SU-DHL-6 (cell line): ENCODE results near the gene TRIM54.

Experiments
- H2AFZ ChIP-seq: fragments of 200-600 bp; sonication (generic); 2 replicates; pipeline ENCODE4 v1.6.1; 2014; ENCODE audit warnings: low read depth, mild to moderate bottlenecking, moderate library complexity, mixed read lengths, antibody characterized with exemption, low read length; ENCODE audit not compliant: severe bottlenecking
- H3F3A ChIP-seq: fragments of 200-600 bp; shearing (Covaris generic); 2 replicates; pipeline ENCODE4 v1.6.0; 2016; ENCODE audit warnings: antibody characterized with exemption, mild to moderate bottlenecking; ENCODE audit not compliant: insufficient read depth
- H3K27ac ChIP-seq: fragments of 200-600 bp; sonication (generic); 2 replicates; pipeline ENCODE4 v1.5.1; 2016; ENCODE audit warnings: low read depth, mild to moderate bottlenecking, low read length, moderate library complexity, mixed read lengths
- H3K27me3 ChIP-seq: fragments of 200-600 bp; sonication (generic), shearing (Covaris generic); 2 replicates; pipeline ENCODE4 v1.6.0; 2014; ENCODE audit warnings: mild to moderate bottlenecking, low read length
- H3K36me3 ChIP-seq: fragments of 200-600 bp; sonication (generic); 2 replicates; pipeline ENCODE4 v1.6.1; 2014; ENCODE audit warnings: mild to moderate bottlenecking, low read length, mixed read lengths
- H3K4me2 ChIP-seq: fragments of 300-600, 200-600 bp; shearing (Covaris generic), sonication (generic); 2 replicates; pipeline ENCODE4 v1.6.0; 2014; ENCODE audit warnings: low read length, low read depth, mild to moderate bottlenecking; ENCODE audit not compliant: poor library complexity, severe bottlenecking
- H3K4me3 ChIP-seq: fragments of 200-600 bp; sonication (generic); 2 replicates; pipeline ENCODE4 v1.5.1; 2014; ENCODE audit warnings: antibody characterized with exemption, low read length, mild to moderate bottlenecking, mixed read lengths; ENCODE audit not compliant: insufficient read depth, poor library complexity, severe bottlenecking
- H3K79me2 ChIP-seq: fragments of 200-600 bp; sonication (generic); 2 replicates; pipeline ENCODE4 v1.6.1; 2014; ENCODE audit warnings: mild to moderate bottlenecking, low read length, moderate library complexity; ENCODE audit not compliant: insufficient read depth
- H3K9ac ChIP-seq: fragments of 200-600 bp; sonication (generic); 2 replicates; pipeline ENCODE4 v1.7.0; 2014; ENCODE audit warnings: mild to moderate bottlenecking, low read length
- H3K9me2 ChIP-seq: fragments of 200-600 bp; sonication (generic); replicated peaks from 2 replicates; pipeline ENCODE4 v1.6.1; 2014; ENCODE audit warnings: low read length; ENCODE audit not compliant: insufficient read depth
- H3K9me3 ChIP-seq: fragments of 200-600 bp; sonication (generic); 2 replicates; pipeline ENCODE4 v1.6.1; 2014; ENCODE audit warnings: low read length, mixed read lengths; ENCODE audit not compliant: insufficient read depth
- H4K20me1 ChIP-seq: fragments of 200-600 bp; sonication (generic); 2 replicates; pipeline ENCODE4 v1.6.1; 2014; ENCODE audit warnings: low read depth, mild to moderate bottlenecking, antibody characterized with exemption, low read length, moderate library complexity, mixed read lengths
- EZH2phosphoT487 ChIP-seq: fragments of 200-600 bp; sonication (generic), shearing (Covaris generic); conservative IDR thresholded peaks from 2 replicates; pipeline ENCODE4 v1.6.1; 2018; ENCODE audit warnings: mild to moderate bottlenecking, antibody characterized with exemption, low read length, moderate library complexity, mixed read lengths
- TF ChIP-seq, protein P1 (sequence below): fragments of 200-600 bp; sonication (generic); IDR thresholded peaks from one replicate; pipeline ENCODE4 v1.5.1; 2017; ENCODE audit warnings: antibody characterized with exemption, mild to moderate bottlenecking, low read length, moderate library complexity; ENCODE audit not compliant: insufficient read depth, poor library complexity, severe bottlenecking

Gene TRIM54

GRCh38 chr2:27303093-27304025 is 21.1 kb downstream of the TRIM54 start:
- Histone ChIP-seq H3K9me2 (no peaks in the 10 kb centered on the region), H3K27me3 (peaks cover 3% of the 10 kb centered on the region; the same call in 1 of the 2 replicates), H3K4me2 (peak overlapping the region; percentile 57), H3F3A (no peaks in the 10 kb centered on the region), H3K79me2 (no peaks in the 10 kb centered on the region), H3K9ac (peak overlapping the region; percentile 23; the same call in 1 of the 2 replicates), H4K20me1 (no peaks in the 10 kb centered on the region), H3K27ac (no peak overlapping the region), H3K9me3 (no peaks in the 10 kb centered on the region), H3K36me3 (no peaks in the 10 kb centered on the region), H3K4me3 (peak overlapping the region; percentile 26), H2AFZ (peak overlapping the region; percentile 91)
- TF ChIP-seq EZH2phosphoT487 = no peak
- TF ChIP-seq, protein P1, sequence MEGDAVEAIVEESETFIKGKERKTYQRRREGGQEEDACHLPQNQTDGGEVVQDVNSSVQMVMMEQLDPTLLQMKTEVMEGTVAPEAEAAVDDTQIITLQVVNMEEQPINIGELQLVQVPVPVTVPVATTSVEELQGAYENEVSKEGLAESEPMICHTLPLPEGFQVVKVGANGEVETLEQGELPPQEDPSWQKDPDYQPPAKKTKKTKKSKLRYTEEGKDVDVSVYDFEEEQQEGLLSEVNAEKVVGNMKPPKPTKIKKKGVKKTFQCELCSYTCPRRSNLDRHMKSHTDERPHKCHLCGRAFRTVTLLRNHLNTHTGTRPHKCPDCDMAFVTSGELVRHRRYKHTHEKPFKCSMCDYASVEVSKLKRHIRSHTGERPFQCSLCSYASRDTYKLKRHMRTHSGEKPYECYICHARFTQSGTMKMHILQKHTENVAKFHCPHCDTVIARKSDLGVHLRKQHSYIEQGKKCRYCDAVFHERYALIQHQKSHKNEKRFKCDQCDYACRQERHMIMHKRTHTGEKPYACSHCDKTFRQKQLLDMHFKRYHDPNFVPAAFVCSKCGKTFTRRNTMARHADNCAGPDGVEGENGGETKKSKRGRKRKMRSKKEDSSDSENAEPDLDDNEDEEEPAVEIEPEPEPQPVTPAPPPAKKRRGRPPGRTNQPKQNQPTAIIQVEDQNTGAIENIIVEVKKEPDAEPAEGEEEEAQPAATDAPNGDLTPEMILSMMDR = peak; percentile 83

DNA sequence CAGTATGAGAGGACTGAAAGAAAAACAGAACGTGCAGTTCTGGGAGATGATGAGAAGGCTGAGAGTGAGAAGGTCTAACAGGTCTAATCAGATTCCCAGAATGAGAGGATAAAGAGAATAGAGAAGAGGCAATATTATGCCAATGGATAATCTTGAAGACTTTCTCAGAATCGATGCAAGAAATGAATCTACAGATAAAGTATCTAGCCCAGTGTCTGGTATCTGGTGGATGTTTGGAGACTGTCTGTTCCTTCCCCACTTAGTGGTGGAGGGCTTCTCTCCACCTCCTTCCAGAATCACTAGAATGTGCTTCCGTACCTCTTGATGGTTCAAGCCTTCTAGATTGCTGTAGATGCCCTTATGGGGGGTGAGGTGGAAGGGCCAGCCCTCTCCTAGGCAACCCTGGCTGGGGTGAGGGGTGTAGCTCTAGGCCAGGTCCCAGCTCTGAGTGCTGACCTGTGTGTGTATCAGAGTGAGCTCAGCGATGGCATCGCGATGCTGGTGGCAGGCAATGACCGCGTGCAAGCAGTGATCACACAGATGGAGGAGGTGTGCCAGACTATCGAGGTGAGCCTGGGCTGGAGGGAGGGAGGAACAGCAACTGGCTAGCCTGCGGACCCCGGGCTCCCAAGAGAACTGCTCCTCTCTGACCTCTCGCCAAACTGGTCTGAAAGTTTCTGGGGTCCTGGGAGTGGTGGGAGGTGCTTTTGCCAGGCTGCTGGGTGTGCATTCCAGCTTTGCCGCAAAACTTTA is 22.4 kb downstream of the TRIM54 start:
- H4K20me1 ChIP-seq = no peaks in the 10 kb centered on the region
- no peaks in the 10 kb centered on the region for H3K9me3 ChIP-seq
- TF ChIP-seq, protein P1 = no peak
- no peak for TF ChIP-seq EZH2phosphoT487
- no peaks in the 10 kb centered on the region for H3F3A ChIP-seq
- no peaks in the 10 kb centered on the region for H3K27me3 ChIP-seq
- H3K9me2 ChIP-seq = no peaks in the 10 kb centered on the region
- no peak overlapping the region for H2AFZ ChIP-seq
- H3K27ac ChIP-seq = no peak overlapping the region
- no peak overlapping the region for H3K4me2 ChIP-seq
- no peak overlapping the region for H3K4me3 ChIP-seq
- no peak overlapping the region for H3K9ac ChIP-seq
- H3K36me3 ChIP-seq = no peaks in the 10 kb centered on the region
- no peaks in the 10 kb centered on the region for H3K79me2 ChIP-seq

DNA sequence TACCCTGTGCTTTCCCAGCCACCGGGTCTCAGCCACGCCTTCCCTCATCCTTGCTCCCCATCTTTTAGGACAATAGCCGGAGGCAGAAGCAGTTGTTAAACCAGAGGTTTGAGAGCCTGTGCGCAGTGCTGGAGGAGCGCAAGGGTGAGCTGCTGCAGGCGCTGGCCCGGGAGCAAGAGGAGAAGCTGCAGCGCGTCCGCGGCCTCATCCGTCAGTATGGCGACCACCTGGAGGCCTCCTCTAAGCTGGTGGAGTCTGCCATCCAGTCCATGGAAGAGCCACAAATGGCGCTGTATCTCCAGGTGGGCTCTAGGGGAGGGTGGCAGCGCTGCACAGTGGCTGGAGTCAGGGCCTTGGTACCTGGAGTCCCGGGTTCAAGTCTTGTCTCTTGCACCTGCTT is 23.3 kb downstream of the TRIM54 start:
- no peaks in the 10 kb centered on the region for H3K9me2 ChIP-seq
- no peaks in the 10 kb centered on the region for H3K9me3 ChIP-seq
- H3K27ac ChIP-seq = no peak overlapping the region
- H3K36me3 ChIP-seq = no peaks in the 10 kb centered on the region
- no peaks in the 10 kb centered on the region for H3K27me3 ChIP-seq
- no peaks in the 10 kb centered on the region for H3F3A ChIP-seq
- H4K20me1 ChIP-seq = no peaks in the 10 kb centered on the region
- no peak overlapping the region for H3K9ac ChIP-seq
- H3K4me2 ChIP-seq = no peak overlapping the region
- TF ChIP-seq, protein P1 = no peak
- no peak for TF ChIP-seq EZH2phosphoT487
- no peak overlapping the region for H2AFZ ChIP-seq
- no peak overlapping the region for H3K4me3 ChIP-seq
- no peaks in the 10 kb centered on the region for H3K79me2 ChIP-seq
